B cell (primary cell): ENCODE measurements around the gene CNOT6. TPM values are rescaled to one million over a fixed set of nuclear protein-coding genes. Genes with fewer than 3 reads are reported as not detected.

Source experiments
- ATAC-seq: fragments of 200-7000 bp; cut with Tn5 transposase; one replicate; pipeline ENCODE4 v1.10.0; 2021; ENCODE audit warnings: low read depth, mild to moderate bottlenecking, moderate number of reproducible peaks, moderate library complexity
- CTCF ChIA-PET: fragments of 350-600 bp; sonication (Branson Sonifier 250); formaldehyde crosslinking; loops from one replicate; lab custom pipeline; 2021; ENCODE audit warnings: antibody characterized with exemption, inconsistent platforms; lab: Charles Lee
- POLR2A ChIA-PET: fragments of 350-600 bp; sonication (Branson Sonifier 250); formaldehyde crosslinking; loops from one replicate; lab custom pipeline; 2021; ENCODE audit warnings: antibody characterized with exemption; lab: Charles Lee
- DNase-seq: peaks from one replicate; pipeline ENCODE4 v3.0.0; 2013
- H2AFZ ChIP-seq: 2 replicates; pipeline ENCODE4 v1.6.1; 2012; ENCODE audit warnings: mild to moderate bottlenecking, low read depth, low read length; ENCODE audit not compliant: insufficient read depth, poor library complexity, severe bottlenecking
- H3K27ac ChIP-seq, 2 donors: 1 replicate in 1 of 2; 2 replicates in 1 of 2; pipeline ENCODE4 v1.5.1; 2012 to 2013; ENCODE audit warnings: low read length in 2 of 2, mild to moderate bottlenecking in 2 of 2, moderate library complexity in 1 of 2
- H3K27me3 ChIP-seq, 4 experiments: fragments of 200-600 bp in 1 of 4; sonication (generic) in 1 of 4; replicated peaks in 1 of 4; 1 replicate in 2 of 4; 2 replicates in 2 of 4; pipeline versions ENCODE4 v1.6.1 to v1.7.0; 2013 to 2016; ENCODE audit warnings: low read length in 3 of 4, mild to moderate bottlenecking in 2 of 4, mixed read lengths in 1 of 4, moderate library complexity in 1 of 4; ENCODE audit not compliant: insufficient read depth in 4 of 4, control insufficient read depth in 3 of 4; ENCODE audit errors: control extremely low read depth in 1 of 4
- H3K36me3 ChIP-seq, 2 experiments: replicated peaks in 1 of 2; 1 replicate in 1 of 2; 2 replicates in 1 of 2; pipeline versions ENCODE4 v1.6.1 to v1.7.1; 2013; ENCODE audit warnings: low read length in 1 of 2; ENCODE audit not compliant: insufficient read depth in 2 of 2, control insufficient read depth in 1 of 2; ENCODE audit errors: control extremely low read depth in 1 of 2, extremely low read depth in 1 of 2
- H3K4me1 ChIP-seq, 2 donors: fragments of 200-600 bp in 1 of 2; sonication (generic) in 1 of 2; 1 replicate in 1 of 2; 2 replicates in 1 of 2; pipeline versions ENCODE4 v1.5.1 to v1.6.1; 2013 to 2017; ENCODE audit warnings: low read length in 2 of 2; ENCODE audit not compliant: control insufficient read depth in 2 of 2, insufficient read depth in 2 of 2
- H3K4me2 ChIP-seq: replicated peaks from 2 replicates; pipeline ENCODE3; 2012; ENCODE audit warnings: mild to moderate bottlenecking, low read depth, low read length; ENCODE audit not compliant: poor library complexity, severe bottlenecking
- H3K4me3 ChIP-seq, 5 experiments: fragments of 200-600 bp in 1 of 5; sonication (generic) in 1 of 5; 1 replicate in 3 of 5; 2 replicates in 2 of 5; pipeline versions ENCODE4 v1.5.1 to v1.7.0; 2011 to 2016; ENCODE audit warnings: low read length in 4 of 5, mild to moderate bottlenecking in 4 of 5, low read depth in 2 of 5, control low read depth in 1 of 5, moderate library complexity in 1 of 5; ENCODE audit not compliant: insufficient read depth in 1 of 5; ENCODE audit errors: control extremely low read depth in 1 of 5, extremely low read depth in 1 of 5
- H3K79me2 ChIP-seq: fragments of 200-600 bp; sonication (generic); one replicate; pipeline ENCODE4 v1.6.0; 2016; ENCODE audit warnings: low read length; ENCODE audit not compliant: control insufficient read depth, insufficient read depth
- H3K9ac ChIP-seq: fragments of 200-600 bp; sonication (generic); 2 replicates; pipeline ENCODE4 v1.6.1; 2017; ENCODE audit warnings: mild to moderate bottlenecking, low read length, moderate library complexity
- H3K9me3 ChIP-seq, 3 donors: one replicate each; pipeline versions ENCODE4 v1.6.1 to v1.7.1; 2013; ENCODE audit warnings: low read length in 2 of 3; ENCODE audit not compliant: control insufficient read depth in 2 of 3, insufficient read depth in 1 of 3; ENCODE audit errors: control extremely low read depth in 1 of 3
- H4K20me1 ChIP-seq: 2 replicates; pipeline ENCODE4 v1.6.0; 2012; ENCODE audit warnings: mild to moderate bottlenecking, low read length; ENCODE audit not compliant: insufficient read depth, control insufficient read depth, poor library complexity, severe bottlenecking
- H3K27ac Mint-ChIP-seq: one replicate; pipeline ENCODE4 v1.8.0; 2021; ENCODE audit warnings: mixed read lengths
- H3K27me3 Mint-ChIP-seq: one replicate; pipeline ENCODE4 v1.8.0; 2021; ENCODE audit warnings: mixed read lengths
- H3K4me1 Mint-ChIP-seq: one replicate; pipeline ENCODE4 v1.8.0; 2021; ENCODE audit warnings: mixed read lengths
- H3K4me3 Mint-ChIP-seq: one replicate; pipeline ENCODE4 v1.8.0; 2021; ENCODE audit warnings: mixed read lengths
- H3K9me3 Mint-ChIP-seq: one replicate; pipeline ENCODE4 v1.8.0; 2022; ENCODE audit warnings: mixed read lengths; ENCODE audit not compliant: insufficient read depth
- CTCF ChIP-seq: fragments of 200-600 bp; IDR thresholded peaks from one replicate; pipeline ENCODE4 v1.8.0; 2022; ENCODE audit warnings: antibody characterized with exemption, mild to moderate bottlenecking
- EZH2 ChIP-seq: IDR thresholded peaks from 2 replicates; pipeline ENCODE4 v1.6.1; 2012; ENCODE audit warnings: borderline replicate concordance, low read depth, mild to moderate bottlenecking, moderate library complexity, low read length; ENCODE audit not compliant: insufficient read depth, poor library complexity, severe bottlenecking
- WGBS: methylation state at CpG from one replicate; pipeline ENCODE4 v1.1.5; 2013; ENCODE audit warnings: missing lambda C conversion rate; ENCODE audit not compliant: insufficient coverage; 5-methylcytosine and 5-hydroxymethylcytosine counted together
- intact Hi-C: fragments of 100-400 bp; cut with micrococcal nuclease; formaldehyde crosslinking; loops from one replicate; pipeline ENCODE4 v1.10.0; 2022
- polyA plus RNA-seq: library from polyadenylated mRNA; depleted of rRNA; stranded (reverse); fragments of >200 nt; gene quantifications from 2 replicates; pipeline ENCODE4 v1.2.3, GENCODE V29; 2012
- total RNA-seq, 2 donors: library from RNA; stranded (reverse); fragments of 120-200 nt in 1 of 2; gene quantifications; 1 replicate in 1 of 2; 2 replicates in 1 of 2; pipeline versions ENCODE4 v1.2.3 to v1.2.4, GENCODE V29; 2013 to 2022

Gene CNOT6
- total and polyA plus RNA-seq, 2 donors (not counting 1 experiment from before 2014, with no cell fraction given) = 4.3 to 31.1 TPM

GRCh38 chr5:180603076-180603594 is 109.0 kb downstream of the CNOT6 start:
- no peak for TF ChIP-seq EZH2
- TF ChIP-seq CTCF = no peak
- intact Hi-C loops = no loop called here
- no peak overlapping the region for H3K4me3 Mint-ChIP-seq
- H3K27me3 ChIP-seq = peaks cover 0 to 2% (median 0%) of the 10 kb centered on the region in 4 experiments
- no peak overlapping the region for H2AFZ ChIP-seq
- H3K27me3 Mint-ChIP-seq = no peaks in the 10 kb centered on the region
- no peaks in the 10 kb centered on the region for H3K4me1 Mint-ChIP-seq
- POLR2A ChIA-PET = no interaction called here
- DNase-seq = no peak
- no peak overlapping the region for H3K27ac Mint-ChIP-seq
- WGBS = 95% methylated on average over 19 of the region's 19 CpGs
- no peaks in the 10 kb centered on the region for H3K4me1 ChIP-seq
- CTCF ChIA-PET = interaction anchor here (0.6 kb wide), 2 partner anchors 60 to 1568 kb away, joined by 3 read pairs; no protein-coding TSS in a partner anchor
- no peak for ATAC-seq
- no peaks in the 10 kb centered on the region for H3K9me3 ChIP-seq
- no peak overlapping the region for H3K4me2 ChIP-seq
- H3K9ac ChIP-seq = no peak overlapping the region
- no peaks in the 10 kb centered on the region for H4K20me1 ChIP-seq
- H3K79me2 ChIP-seq = no peaks in the 10 kb centered on the region
- H3K27ac ChIP-seq = no peak overlapping the region
- no peaks in the 10 kb centered on the region for H3K36me3 ChIP-seq
- no peak overlapping the region for H3K4me3 ChIP-seq
- no peaks in the 10 kb centered on the region for H3K9me3 Mint-ChIP-seq

DNA sequence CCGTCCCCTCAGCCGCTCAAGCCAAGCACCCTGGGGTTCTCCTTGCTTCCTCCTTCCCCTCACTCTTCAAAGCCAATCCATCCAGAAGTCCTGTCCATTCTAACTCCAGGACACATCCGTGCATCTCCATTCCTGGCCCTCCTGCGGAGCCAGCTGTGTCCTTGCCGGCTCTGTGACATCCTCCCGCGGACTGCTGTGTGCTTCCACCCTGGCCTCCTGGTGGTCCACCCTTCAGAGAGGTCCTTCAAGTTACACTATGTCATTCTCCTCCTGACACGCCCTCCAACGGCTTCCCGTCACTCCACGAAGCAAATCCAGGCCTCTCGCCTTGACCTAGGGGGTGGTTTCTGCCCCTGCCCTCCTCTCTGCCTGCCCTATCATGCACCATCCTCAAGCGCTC is 110.1 kb downstream of the CNOT6 start:
- Histone ChIP-seq H3K27me3 (peaks cover 0 to 2% (median 0%) of the 10 kb centered on the region in 4 experiments), H3K79me2 (no peaks in the 10 kb centered on the region), H3K9ac (no peak overlapping the region), H4K20me1 (no peaks in the 10 kb centered on the region), H3K36me3 (no peaks in the 10 kb centered on the region), H2AFZ (no peak overlapping the region), H3K4me1 (no peaks in the 10 kb centered on the region), H3K4me3 (no peak overlapping the region), H3K27ac (no peak overlapping the region), H3K9me3 (no peaks in the 10 kb centered on the region), H3K4me2 (no peak overlapping the region)
- Mint-ChIP-seq H3K4me1 (no peaks in the 10 kb centered on the region), H3K4me3 (no peak overlapping the region), H3K27me3 (no peaks in the 10 kb centered on the region), H3K9me3 (no peaks in the 10 kb centered on the region), H3K27ac (no peak overlapping the region)
- 93% methylated on average over 7 of the region's 13 CpGs for WGBS
- ATAC-seq (no peak), DNase-seq (no peak)
- POLR2A ChIA-PET = interaction anchor here (0.6 kb wide), 1 partner anchor 113 kb away, joined by 6 read pairs; no protein-coding TSS in a partner anchor
- no peak for TF ChIP-seq CTCF
- no peak for TF ChIP-seq EZH2
- intact Hi-C loops = no loop called here
- CTCF ChIA-PET = interaction anchor here (0.6 kb wide), 1 partner anchor 21 kb away, joined by 5 read pairs; no protein-coding TSS in a partner anchor
